GM12875 (cell line): ENCODE results near the gene RPS6KA3.
A peak's percentile ranks its signal among the peaks of the same experiment; 100 is the strongest.

ENCODE experiments used
- H3K4me3 ChIP-seq: one replicate; pipeline ENCODE4 v1.5.1; 2011; ENCODE audit warnings: low read depth, low read length, control low read depth
- TF ChIP-seq, protein P1 (sequence below): IDR thresholded peaks from 2 replicates; pipeline ENCODE4 v1.5.1; 2011; ENCODE audit warnings: low read depth, mild to moderate bottlenecking, control low read depth, inconsistent platforms, low read length, moderate library complexity, borderline replicate concordance; ENCODE audit not compliant: insufficient read depth

RPS6KA3 gene

DNA sequence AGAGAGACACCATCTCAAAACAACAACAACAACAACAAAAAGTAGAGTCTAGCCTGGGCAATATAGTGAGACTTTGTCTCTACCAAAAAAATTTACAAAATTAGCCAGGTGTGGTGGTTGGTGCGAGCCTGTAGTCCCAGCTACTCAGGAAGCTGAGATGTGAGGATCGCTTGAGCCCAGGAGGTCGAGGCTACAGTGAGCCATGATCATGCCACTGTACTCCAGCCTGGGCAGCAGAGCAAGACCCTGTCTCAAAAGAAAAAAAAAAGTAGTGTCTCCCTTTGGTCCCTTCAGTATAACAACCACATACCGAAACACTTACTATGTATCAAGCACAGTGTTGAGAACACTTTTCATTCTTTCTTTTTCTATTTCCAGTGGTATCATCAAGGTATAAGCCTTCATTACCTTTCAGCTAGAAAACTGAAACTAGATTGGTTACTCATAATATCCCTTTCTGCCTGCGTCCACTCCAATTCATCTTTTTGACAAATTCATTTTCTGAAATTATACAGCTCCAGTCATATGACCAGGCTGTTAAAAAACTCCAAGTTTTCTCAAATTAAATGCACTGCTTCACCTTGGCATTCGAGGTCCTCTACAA lies 54.1 kb downstream of the RPS6KA3 start:
- no peak overlapping the region for H3K4me3 ChIP-seq
- TF ChIP-seq, protein P1, sequence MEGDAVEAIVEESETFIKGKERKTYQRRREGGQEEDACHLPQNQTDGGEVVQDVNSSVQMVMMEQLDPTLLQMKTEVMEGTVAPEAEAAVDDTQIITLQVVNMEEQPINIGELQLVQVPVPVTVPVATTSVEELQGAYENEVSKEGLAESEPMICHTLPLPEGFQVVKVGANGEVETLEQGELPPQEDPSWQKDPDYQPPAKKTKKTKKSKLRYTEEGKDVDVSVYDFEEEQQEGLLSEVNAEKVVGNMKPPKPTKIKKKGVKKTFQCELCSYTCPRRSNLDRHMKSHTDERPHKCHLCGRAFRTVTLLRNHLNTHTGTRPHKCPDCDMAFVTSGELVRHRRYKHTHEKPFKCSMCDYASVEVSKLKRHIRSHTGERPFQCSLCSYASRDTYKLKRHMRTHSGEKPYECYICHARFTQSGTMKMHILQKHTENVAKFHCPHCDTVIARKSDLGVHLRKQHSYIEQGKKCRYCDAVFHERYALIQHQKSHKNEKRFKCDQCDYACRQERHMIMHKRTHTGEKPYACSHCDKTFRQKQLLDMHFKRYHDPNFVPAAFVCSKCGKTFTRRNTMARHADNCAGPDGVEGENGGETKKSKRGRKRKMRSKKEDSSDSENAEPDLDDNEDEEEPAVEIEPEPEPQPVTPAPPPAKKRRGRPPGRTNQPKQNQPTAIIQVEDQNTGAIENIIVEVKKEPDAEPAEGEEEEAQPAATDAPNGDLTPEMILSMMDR = no peak

DNA sequence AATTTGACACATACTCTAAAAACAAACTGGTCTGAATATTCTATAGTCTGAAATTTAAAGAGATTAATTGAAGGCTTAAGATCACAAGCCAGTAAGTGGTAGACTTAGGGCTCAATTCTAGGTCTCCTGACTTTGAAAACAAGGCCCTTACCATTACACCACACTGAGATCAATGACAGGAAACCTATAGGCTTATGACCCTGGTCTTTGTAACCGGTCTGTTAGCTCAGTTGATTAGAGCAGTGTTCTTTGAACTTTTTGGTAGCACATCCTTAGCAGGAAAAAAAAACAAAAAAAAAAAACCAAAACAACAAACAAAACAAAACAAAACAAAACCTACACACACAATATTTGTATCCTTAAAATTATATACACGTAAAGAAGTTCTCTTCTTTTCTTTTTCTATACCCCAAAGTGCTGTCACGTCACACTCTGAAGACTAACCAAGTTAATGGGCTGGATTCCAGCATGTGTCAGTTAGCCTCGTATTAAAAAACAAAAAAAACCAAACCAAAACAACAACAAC lies 55.4 kb downstream of the RPS6KA3 start:
- no peak overlapping the region for H3K4me3 ChIP-seq
- TF ChIP-seq, protein P1 = no peak

DNA sequence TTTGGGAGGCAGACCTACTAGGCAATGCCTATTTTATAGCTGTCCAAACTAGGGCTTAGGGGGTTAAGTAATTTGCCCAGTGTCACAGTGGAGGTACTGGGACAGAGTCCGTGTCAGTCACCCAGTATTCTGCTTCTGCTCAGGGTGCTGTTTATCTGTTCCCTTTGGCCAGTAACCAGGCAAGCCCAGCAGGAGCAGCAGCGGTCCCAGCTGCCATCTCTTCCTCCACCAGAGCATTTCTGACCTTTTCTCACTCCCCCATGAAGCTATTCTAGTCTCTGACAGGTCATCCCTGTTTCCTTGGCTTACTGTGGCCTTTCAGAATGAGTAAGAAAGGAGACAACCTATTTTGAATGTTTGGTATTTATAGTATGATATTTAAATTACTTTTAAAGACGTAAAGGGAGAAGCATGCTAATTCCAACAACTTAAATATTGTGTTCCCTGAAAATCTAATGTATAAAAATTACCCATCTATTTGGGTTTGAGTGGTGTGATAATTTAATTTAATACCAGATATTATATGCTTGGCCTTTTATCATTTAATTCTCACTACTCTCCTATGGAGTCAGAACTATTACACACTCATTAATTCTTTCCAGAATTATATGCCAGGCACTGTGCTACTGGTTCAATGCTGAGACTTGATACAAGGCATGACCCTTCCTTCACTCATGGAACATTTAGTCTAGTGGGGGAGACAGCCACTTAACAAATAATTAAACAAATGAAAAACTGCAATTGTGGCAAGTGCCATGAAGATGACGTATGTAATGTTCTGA lies 60.6 kb downstream of the RPS6KA3 start:
- TF ChIP-seq, protein P1 = peak; percentile 38; the same call in 1 of the 2 replicates
- H3K4me3 ChIP-seq = no peak overlapping the region

DNA sequence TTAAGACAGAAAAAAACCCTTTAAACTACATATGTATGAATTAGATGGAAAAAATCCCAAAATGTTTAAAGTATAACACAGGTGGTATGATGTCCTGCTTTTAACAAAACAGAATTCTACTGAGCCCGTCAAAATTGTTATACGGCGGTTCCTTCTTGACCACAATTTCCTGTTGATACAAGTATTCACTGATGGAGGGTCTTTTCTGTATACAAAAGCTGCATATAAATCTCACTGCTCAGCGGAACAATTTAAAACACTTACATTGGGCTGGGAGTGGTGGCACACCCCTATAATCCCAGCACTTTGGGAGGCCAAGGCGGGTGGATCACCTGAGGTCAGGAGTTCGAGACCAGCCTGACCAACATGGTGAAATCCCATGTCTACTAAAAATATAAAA lies 62.4 kb downstream of the RPS6KA3 start:
- H3K4me3 ChIP-seq = no peak overlapping the region
- TF ChIP-seq, protein P1 = no peak

GRCh38 chrX:20197641-20198210 lies 69.0 kb downstream of the RPS6KA3 start:
- H3K4me3 ChIP-seq = no peak overlapping the region
- TF ChIP-seq, protein P1 = no peak

DNA sequence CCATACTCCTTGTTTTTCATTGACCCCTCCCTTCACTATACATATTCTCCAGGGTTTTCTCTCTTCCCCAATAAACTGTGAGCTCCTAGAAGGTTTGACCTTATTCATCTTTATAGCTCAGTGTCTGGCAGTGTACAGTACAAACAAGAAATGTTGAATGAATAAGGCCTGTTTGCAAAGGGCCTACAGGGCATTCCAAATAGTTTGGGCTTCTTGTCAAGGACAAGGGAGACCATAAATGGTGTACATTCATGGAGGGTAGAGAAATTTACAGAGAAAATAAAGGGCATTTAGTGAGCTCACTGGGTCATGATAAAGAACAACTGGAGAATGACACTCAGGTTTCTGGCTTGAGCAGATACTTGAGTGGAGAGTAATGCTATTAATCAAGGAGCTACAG lies 77.5 kb downstream of the RPS6KA3 start:
- no peak overlapping the region for H3K4me3 ChIP-seq
- TF ChIP-seq, protein P1 = no peak
